ENCODE data around the gene APLP2.
"Not testable (repeated sequence)": the region's sequence is repeated elsewhere in the genome, so short reads cannot be mapped to it uniquely, and the experiment has no call there.

The APLP2 gene

GRCh38 chr11:130069659-130070108, at the start of gene APLP2:
Gene APLP2 (plus strand): TSS chr11:130069894. CDS start chr11:130069978, 84 bp downstream.
- Mint-ChIP-seq H3K9me3 (no peaks in the 10 kb centered on the region), H3K4me3 (peak within 1 kb of the TSS; percentile 96), H3K36me3 (ENCODE audit: low read depth) (peaks cover 4% of the 10 kb centered on the region), H3K27ac (peak within 1 kb of the TSS; percentile 88), H3K4me1 (ENCODE audit: low read depth) (peaks cover 16% of the 10 kb centered on the region), H3K27me3 (ENCODE audit: low read depth) (peaks cover 25% of the 10 kb centered on the region)
- DNase-seq (ENCODE audit: low spot score): peak; percentile 97

- no peaks in the 10 kb centered on the region for H3K4me1 Mint-ChIP-seq (ENCODE audit: low read depth)
- H3K4me3 Mint-ChIP-seq: no peak overlapping the region
- no peak for DNase-seq (ENCODE audit: low spot score)
- H3K27ac Mint-ChIP-seq: no peak overlapping the region
- peaks cover 8% of the 10 kb centered on the region for H3K27me3 Mint-ChIP-seq (ENCODE audit: low read depth)
- H3K9me3 Mint-ChIP-seq: peaks cover 7% of the 10 kb centered on the region
- no peaks in the 10 kb centered on the region for H3K36me3 Mint-ChIP-seq (ENCODE audit: low read depth)
Observed at GRCh38 chr11:130020323-130020722, 49.4 kb upstream of the APLP2 start.

- H3K4me1 Mint-ChIP-seq (ENCODE audit: low read depth); H3K36me3 Mint-ChIP-seq (ENCODE audit: low read depth); H3K27me3 Mint-ChIP-seq (ENCODE audit: low read depth); DNase-seq (ENCODE audit: low spot score); H3K4me3 Mint-ChIP-seq; H3K27ac Mint-ChIP-seq; H3K9me3 Mint-ChIP-seq: not testable (repeated sequence)
Observed at GRCh38 chr11:130021606-130022005, 48.1 kb upstream of the APLP2 start.

- Mint-ChIP-seq H3K36me3 (ENCODE audit: low read depth) (no peaks in the 10 kb centered on the region), H3K9me3 (no peaks in the 10 kb centered on the region), H3K27me3 (ENCODE audit: low read depth) (no peaks in the 10 kb centered on the region), H3K4me1 (ENCODE audit: low read depth) (no peaks in the 10 kb centered on the region), H3K27ac (no peak overlapping the region), H3K4me3 (no peak overlapping the region)
- no peak for DNase-seq (ENCODE audit: low spot score)
Observed at GRCh38 chr11:130022799-130023198, 46.9 kb upstream of the APLP2 start.

- DNase-seq (ENCODE audit: low spot score): no peak
- H3K27ac Mint-ChIP-seq: no peak overlapping the region
- H3K4me3 Mint-ChIP-seq: no peak overlapping the region
Observed at GRCh38 chr11:130023204-130023603, 46.5 kb upstream of the APLP2 start.

GRCh38 chr11:130024361-130024760, 45.3 kb upstream of the APLP2 start:
- no peak overlapping the region for H3K4me3 Mint-ChIP-seq

More at GRCh38 chr11:130023204-130023603, 46.5 kb upstream of the APLP2 start:
- no peaks in the 10 kb centered on the region for H3K27me3 Mint-ChIP-seq (ENCODE audit: low read depth)
- no peaks in the 10 kb centered on the region for H3K9me3 Mint-ChIP-seq
- H3K36me3 Mint-ChIP-seq (ENCODE audit: low read depth): no peaks in the 10 kb centered on the region
- no peaks in the 10 kb centered on the region for H3K4me1 Mint-ChIP-seq (ENCODE audit: low read depth)

GRCh38 chr11:130025371-130025770, 44.3 kb upstream of the APLP2 start:
- no peak for DNase-seq (ENCODE audit: low spot score)
- no peak overlapping the region for H3K4me3 Mint-ChIP-seq
- no peaks in the 10 kb centered on the region for H3K36me3 Mint-ChIP-seq (ENCODE audit: low read depth)

More at GRCh38 chr11:130024361-130024760, 45.3 kb upstream of the APLP2 start:
- Mint-ChIP-seq H3K27ac (no peak overlapping the region), H3K36me3 (ENCODE audit: low read depth) (no peaks in the 10 kb centered on the region), H3K4me1 (ENCODE audit: low read depth) (no peaks in the 10 kb centered on the region), H3K27me3 (ENCODE audit: low read depth) (no peaks in the 10 kb centered on the region), H3K9me3 (no peaks in the 10 kb centered on the region)
- no peak for DNase-seq (ENCODE audit: low spot score)

GRCh38 chr11:130029137-130029536, 40.6 kb upstream of the APLP2 start:
- no peaks in the 10 kb centered on the region for H3K9me3 Mint-ChIP-seq
- no peaks in the 10 kb centered on the region for H3K36me3 Mint-ChIP-seq (ENCODE audit: low read depth)
- no peak overlapping the region for H3K27ac Mint-ChIP-seq
- no peak overlapping the region for H3K4me3 Mint-ChIP-seq
- DNase-seq (ENCODE audit: low spot score): no peak
- H3K4me1 Mint-ChIP-seq (ENCODE audit: low read depth): no peaks in the 10 kb centered on the region
- H3K27me3 Mint-ChIP-seq (ENCODE audit: low read depth): peaks cover 2% of the 10 kb centered on the region

More at GRCh38 chr11:130025371-130025770, 44.3 kb upstream of the APLP2 start:
- H3K27me3 Mint-ChIP-seq (ENCODE audit: low read depth): no peaks in the 10 kb centered on the region
- no peaks in the 10 kb centered on the region for H3K4me1 Mint-ChIP-seq (ENCODE audit: low read depth)
- H3K9me3 Mint-ChIP-seq: no peaks in the 10 kb centered on the region
- H3K27ac Mint-ChIP-seq: no peak overlapping the region

- H3K27ac Mint-ChIP-seq: no peak overlapping the region
- H3K36me3 Mint-ChIP-seq (ENCODE audit: low read depth): no peaks in the 10 kb centered on the region
- H3K4me3 Mint-ChIP-seq: no peak overlapping the region
- no peaks in the 10 kb centered on the region for H3K4me1 Mint-ChIP-seq (ENCODE audit: low read depth)
- H3K9me3 Mint-ChIP-seq: no peaks in the 10 kb centered on the region
- no peak for DNase-seq (ENCODE audit: low spot score)
- peaks cover 5% of the 10 kb centered on the region for H3K27me3 Mint-ChIP-seq (ENCODE audit: low read depth)
Observed at GRCh38 chr11:130031056-130031455, 38.6 kb upstream of the APLP2 start.

GRCh38 chr11:130031945-130032344, 37.7 kb upstream of the APLP2 start:
- Mint-ChIP-seq H3K27me3 (ENCODE audit: low read depth) (peaks cover 7% of the 10 kb centered on the region), H3K4me3 (no peak overlapping the region), H3K27ac (no peak overlapping the region), H3K36me3 (ENCODE audit: low read depth) (no peaks in the 10 kb centered on the region), H3K4me1 (ENCODE audit: low read depth) (no peaks in the 10 kb centered on the region), H3K9me3 (no peaks in the 10 kb centered on the region)
- no peak for DNase-seq (ENCODE audit: low spot score)

- H3K36me3 Mint-ChIP-seq (ENCODE audit: low read depth): no peaks in the 10 kb centered on the region
- H3K9me3 Mint-ChIP-seq: no peaks in the 10 kb centered on the region
- H3K27ac Mint-ChIP-seq: no peak overlapping the region
- no peak for DNase-seq (ENCODE audit: low spot score)
- H3K27me3 Mint-ChIP-seq (ENCODE audit: low read depth): peaks cover 7% of the 10 kb centered on the region
- no peak overlapping the region for H3K4me3 Mint-ChIP-seq
- no peaks in the 10 kb centered on the region for H3K4me1 Mint-ChIP-seq (ENCODE audit: low read depth)
Observed at GRCh38 chr11:130032931-130033330, 36.8 kb upstream of the APLP2 start.

GRCh38 chr11:130034236-130034635, 35.5 kb upstream of the APLP2 start:
- Mint-ChIP-seq H3K36me3 (ENCODE audit: low read depth) (no peaks in the 10 kb centered on the region), H3K4me1 (ENCODE audit: low read depth) (no peaks in the 10 kb centered on the region), H3K27me3 (ENCODE audit: low read depth) (peaks cover 7% of the 10 kb centered on the region), H3K27ac (no peak overlapping the region), H3K4me3 (no peak overlapping the region), H3K9me3 (no peaks in the 10 kb centered on the region)
- DNase-seq (ENCODE audit: low spot score): no peak

GRCh38 chr11:130037058-130037457, 32.6 kb upstream of the APLP2 start:
- Mint-ChIP-seq H3K36me3 (ENCODE audit: low read depth) (no peaks in the 10 kb centered on the region), H3K27ac (no peak overlapping the region), H3K4me3 (no peak overlapping the region), H3K9me3 (no peaks in the 10 kb centered on the region), H3K27me3 (ENCODE audit: low read depth) (peaks cover 5% of the 10 kb centered on the region), H3K4me1 (ENCODE audit: low read depth) (no peaks in the 10 kb centered on the region)
- no peak for DNase-seq (ENCODE audit: low spot score)

GRCh38 chr11:130037881-130038585, 31.7 kb upstream of the APLP2 start:
- Mint-ChIP-seq H3K4me1 (ENCODE audit: low read depth) (no peaks in the 10 kb centered on the region), H3K27me3 (ENCODE audit: low read depth) (peaks cover 6% of the 10 kb centered on the region), H3K9me3 (no peaks in the 10 kb centered on the region), H3K36me3 (ENCODE audit: low read depth) (no peaks in the 10 kb centered on the region), H3K27ac (no peak overlapping the region), H3K4me3 (no peak overlapping the region)
- DNase-seq (ENCODE audit: low spot score): no peak

Data from T-helper 2 cell treated with Interferon-gamma antibody and Interleukin-4, amounts not matched to agents 5 μg/mL and 100 μg/mL, for 36 hours (primary cell).